Stimulated activated CD8-positive, alpha-beta memory T cell treated with anti-CD3 and anti-CD28 coated beads, Interleukin-2, amount 100 ng/mL, for 48 hours (primary cell): Measurements from ENCODE around the gene ASMTL.
"Not testable (repeated sequence)": the region's sequence is repeated elsewhere in the genome, so short reads cannot be mapped to it uniquely, and the experiment has no call there.

Experiments used
- DNase-seq, 2 donors: peaks; one replicate each; pipeline ENCODE4 v3.0.0-alpha.2; 2020; ENCODE audit warnings: low read depth in 2 of 2

ASMTL gene

DNA sequence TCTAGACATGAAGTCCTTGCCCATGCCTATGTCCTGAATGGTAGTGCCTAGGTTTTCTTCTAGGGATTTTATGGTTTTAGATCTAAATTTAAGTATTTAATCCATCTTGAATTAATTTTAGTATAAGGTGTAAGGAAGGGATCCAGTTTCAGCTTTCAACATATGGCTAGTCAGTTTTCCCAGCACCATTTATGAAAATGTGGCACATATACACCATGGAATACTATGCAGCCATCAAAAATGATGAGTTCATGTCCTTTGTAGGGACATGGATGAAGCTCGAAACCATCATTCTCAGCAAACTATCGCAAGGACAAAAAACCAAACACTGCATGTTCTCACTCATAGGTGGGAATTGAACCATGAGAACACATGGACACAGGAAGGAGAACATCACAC, 29.8 kb upstream of the ASMTL start:
- DNase-seq: not testable (repeated sequence)

DNA sequence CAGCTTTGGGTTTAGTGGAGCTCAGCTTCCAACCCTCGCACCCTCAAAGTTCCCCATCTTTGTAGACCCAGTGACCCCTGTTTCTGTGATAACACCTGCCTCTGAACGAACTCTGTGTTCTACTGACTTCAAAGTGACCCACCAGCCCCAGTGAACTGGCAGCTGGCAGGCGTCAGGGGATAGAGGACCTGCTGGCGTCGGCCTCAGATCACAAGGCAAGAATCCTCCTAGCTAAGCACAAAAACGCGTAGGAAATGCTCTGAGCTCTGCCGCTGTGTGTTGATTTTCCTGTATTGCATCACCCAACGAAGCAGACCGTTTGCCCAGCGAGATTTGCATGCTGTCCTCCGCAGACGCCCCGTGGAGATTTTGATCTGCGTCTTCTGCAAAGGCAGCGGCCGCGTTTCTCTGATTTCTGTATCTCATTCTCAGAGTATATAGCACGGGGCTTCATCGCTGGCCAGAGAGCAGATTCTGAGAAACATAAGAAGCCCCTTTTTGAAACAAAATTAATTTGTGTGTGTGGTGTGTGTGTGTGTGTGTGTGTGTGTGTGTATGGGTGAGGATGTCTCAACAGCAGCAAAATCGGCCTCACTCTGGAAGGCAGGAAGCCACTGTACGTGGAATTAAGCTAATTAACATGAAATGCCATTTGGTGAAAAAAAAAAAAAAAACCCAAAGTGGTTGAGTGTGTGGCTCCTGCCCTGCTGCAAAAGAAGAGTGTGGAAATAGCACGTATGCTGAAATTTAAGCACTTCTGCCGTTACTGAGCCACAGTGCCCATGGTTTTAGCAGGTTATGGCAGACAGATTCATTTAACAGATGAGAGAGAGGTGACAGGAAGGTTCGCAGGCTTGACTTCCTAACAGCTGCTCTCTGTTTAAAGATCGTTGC, 29.2 kb upstream of the ASMTL start:
- DNase-seq: peak; percentile 49 to 64

DNA sequence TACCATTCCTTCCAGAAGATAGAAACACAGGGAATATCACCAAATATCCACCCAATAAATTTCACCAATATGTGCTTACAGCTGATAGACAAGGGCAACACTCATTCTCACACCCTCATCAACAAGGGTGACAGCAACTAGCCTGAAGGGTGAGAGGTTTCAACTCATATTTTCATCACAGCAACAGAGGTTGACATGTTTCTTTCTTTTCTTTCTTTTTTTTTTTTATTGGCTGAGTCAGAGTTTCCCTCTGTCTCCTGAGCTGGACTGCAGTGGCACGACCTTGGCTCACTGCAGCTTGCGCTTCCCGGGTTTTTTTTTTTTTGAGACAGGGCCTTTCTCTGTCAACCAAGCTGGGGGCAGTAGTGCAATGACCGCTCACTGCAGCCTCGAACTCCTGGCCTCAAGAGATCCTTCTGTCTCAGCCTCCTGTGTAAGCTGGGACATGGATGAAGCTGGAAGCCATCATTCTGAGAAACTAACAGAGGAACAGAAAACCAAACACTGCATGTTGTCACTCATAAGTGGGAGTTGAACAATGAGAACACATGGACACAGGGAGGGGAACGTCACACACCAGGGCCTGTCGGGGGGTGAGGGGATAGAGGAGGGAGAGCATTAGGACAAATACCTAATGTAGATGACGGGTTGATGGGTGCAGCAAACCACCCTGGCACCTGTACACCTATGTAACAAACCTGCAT, 27.5 kb upstream of the ASMTL start:
- DNase-seq: no peak

DNA sequence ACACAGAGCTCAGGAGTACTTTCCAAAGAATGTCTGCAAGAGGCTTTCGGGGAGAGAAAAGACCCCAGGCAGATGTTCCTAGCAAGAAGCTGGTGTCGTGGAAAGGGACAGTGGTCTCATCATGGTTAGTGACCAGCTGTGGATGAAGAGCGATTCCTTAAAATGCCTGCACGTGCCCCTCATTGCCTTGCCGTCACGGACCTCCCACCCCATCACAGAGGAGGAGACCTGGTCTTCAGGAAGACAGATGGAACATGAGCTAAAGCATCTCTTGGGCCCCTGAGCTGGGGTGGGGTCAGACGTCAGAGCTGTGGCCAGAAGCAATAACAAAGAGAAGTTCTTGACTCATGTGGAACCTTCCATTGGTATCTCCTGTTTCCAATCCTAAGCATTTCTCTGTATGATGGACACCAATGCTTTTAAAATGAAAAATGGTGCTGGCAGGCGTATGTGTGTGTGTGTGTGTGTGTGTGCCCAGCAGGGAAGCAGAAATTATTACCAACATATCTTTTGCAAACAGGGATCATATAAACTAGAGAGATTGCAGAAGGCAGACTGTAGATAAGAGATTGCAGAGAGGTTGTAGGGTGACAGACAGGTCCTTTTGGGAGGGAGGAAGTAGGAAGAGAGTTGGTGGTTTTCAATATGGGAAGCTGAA, 25.2 kb upstream of the ASMTL start:
- DNase-seq: no peak

DNA sequence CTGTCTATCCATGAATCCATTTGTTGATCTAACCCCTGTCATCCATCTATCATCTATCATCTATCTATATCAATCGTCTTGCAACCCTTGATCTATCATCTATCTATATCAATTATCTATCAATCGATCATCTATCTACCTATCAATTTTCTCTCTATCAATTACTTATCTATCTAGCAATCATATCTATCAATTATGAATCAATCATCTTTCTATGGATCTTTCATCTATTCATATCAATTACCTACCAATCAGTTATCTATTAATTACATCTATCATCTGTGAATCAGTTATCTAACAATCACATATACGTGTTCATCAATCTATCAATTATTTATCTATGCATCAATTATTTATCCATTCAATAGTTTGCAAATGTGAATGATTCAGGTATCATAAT, 24.5 kb upstream of the ASMTL start:
- no peak for DNase-seq

DNA sequence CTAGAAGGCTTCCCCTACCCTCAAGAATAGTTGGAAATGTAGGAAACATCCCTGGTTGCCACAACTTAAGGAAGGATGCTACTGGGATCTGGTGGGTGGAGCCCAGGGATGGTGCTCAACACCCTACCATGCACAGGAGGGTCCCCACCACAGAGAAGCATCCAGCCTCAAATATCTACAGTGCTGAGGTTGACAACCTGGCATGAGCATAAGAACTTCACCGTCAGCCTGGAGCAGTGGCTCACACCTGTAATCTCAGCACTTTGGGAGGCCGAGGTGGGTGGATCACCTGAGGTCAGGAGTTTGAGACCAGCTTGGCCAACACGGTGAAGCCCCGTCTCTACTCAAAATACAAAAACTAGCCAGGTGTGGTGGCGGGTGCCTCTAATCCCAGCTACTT, 24.0 kb upstream of the ASMTL start:
- DNase-seq: no peak

DNA sequence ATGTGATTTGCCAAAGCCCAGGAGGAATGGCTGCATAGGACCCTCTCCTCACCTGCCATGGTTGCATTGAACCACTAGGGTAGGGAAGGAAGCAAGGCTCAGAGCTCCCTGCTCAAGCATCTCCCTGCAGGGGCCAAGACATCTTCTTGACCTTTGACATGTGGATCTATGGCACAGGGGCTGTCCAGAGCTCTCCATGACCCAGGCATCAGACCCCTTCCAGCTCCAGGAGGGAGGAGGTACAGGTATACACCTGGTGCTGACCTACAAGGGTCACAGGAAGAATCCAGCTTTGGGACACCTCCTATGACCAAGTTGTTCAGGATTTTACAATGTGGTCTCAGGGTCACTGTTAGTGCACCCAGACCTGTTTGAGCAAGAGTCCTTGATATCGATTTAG, 23.2 kb upstream of the ASMTL start:
- DNase-seq: no peak

DNA sequence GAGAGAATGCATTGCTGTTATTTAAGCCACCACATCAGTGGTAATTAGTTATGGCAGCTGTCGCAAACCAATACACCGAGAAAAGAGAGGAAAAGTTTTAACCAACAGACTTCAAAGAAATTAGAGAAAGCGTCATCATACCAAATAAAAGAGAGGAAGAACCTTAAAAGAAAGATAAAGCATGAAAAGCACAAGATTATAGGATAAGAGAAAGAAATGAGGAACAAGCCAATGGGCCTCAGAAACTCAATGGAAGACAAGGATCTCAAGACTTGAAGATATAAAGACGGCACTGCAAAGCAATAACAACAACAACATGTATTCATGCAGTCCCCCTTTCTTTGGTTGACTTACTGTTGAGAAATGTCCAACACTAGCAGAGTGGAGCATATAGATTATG, 22.8 kb upstream of the ASMTL start:
- no peak for DNase-seq

DNA sequence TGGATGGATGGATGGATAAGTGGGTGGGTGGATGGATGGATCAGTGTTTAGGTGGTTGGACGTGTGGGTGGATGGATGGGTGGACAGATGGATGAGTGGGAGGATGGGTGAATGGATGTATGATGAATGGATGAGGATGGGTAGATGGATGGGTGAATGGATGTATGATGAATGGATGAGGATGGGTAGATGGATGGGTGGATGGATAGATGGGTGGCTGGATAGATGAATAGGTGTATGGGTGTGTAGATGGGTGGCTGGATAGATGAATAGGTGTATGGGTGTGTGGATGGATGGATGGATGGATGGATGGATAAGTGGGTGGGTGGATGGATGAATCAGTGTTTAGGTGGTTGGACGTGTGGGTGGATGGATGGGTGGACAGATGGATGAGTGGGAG, 21.9 kb upstream of the ASMTL start:
- DNase-seq: not testable (repeated sequence)

DNA sequence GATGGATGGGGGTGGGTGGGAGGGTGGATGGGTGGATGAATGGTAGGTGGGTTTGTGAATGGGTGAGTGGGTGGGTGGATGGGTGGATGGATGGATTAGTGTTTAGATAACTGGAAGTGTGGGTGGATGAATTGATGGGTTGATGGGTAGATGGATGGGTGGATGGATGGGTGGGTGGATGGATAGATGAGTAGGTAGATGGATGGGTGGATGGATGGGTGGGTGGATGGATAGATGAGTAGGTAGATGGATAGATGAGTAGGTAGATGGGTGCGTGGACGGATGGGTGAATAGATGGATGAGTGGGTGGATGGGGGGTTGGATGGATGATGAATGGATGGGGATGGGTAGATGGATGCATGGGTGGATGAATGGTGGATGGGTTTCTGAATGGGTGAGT, 20.3 kb upstream of the ASMTL start:
- no peak for DNase-seq

DNA sequence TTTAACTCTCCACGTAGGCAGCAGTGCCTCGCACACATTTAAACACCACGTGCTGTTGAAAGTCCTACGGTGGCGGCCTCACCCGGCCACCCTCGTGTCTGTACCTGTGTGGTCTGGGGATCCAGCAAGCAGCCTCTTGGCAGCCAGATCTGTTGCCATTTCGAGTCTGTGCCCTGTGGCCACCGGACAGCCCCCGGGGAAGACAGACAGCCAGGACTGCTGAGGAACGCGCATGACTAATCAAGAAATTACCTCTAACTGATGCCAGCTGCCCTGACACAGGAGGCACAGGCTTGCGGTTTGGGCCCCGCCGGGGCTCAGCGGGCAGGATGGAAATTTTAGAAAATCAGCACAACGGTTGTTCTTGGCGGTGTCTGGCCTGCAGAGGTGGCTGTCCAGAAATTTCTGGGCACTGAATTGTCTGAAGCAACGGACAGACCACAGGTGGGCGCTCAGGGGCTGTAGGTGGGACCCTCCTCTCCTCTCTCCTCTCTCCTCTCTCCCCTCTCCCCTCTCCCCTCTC, 15.6 kb upstream of the ASMTL start:
- DNase-seq: peak; percentile 67 to 72

DNA sequence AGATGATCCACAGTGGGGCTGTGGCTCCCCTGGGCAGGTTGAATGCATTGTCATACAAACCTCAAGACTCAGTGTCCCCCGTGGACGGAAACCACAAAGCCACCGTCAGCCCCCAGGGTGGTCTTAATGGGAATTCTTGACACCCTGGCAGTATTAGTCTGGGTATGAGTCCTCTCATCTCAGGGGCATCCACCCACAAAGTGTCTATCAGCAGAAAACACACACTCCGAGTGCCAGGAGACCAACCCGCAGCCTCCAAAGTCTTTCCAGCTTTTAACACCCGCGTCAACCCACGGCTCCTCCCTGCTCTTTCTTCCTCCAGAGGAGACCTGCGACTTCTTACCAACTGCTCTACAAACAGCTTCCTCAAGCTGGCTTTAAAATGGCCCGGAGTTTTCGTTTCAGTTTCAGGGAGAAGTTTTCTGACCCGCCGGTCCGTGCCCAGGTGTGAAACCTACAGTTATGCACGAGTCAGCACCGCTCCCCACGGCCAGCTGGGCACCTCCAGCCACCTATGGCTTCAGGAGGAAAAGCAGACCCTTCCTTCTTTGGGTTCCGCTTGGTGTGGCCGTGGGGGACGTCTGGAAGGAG, 14.4 kb upstream of the ASMTL start:
- no peak for DNase-seq

DNA sequence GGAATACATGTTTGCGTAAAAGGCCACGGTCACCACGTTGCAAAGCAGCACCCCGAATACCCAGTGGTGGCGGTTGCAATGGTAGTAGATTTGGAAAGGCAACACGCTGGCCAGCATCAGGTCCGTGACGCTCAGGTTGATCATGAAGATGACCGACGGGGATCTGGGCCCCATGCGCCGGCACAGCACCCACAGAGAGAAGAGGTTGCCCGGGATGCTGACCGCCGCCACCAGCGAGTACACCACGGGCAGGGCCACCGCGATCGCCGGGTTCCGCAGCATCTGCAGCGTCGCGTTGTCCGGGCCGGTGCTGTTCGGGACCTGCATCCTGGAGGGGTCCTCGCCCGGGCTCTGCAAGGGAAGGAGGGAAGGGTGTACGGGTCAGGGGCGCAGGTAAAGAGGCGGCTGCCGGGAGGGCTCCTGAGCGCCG, 13.5 kb upstream of the ASMTL start:
- no peak for DNase-seq

DNA sequence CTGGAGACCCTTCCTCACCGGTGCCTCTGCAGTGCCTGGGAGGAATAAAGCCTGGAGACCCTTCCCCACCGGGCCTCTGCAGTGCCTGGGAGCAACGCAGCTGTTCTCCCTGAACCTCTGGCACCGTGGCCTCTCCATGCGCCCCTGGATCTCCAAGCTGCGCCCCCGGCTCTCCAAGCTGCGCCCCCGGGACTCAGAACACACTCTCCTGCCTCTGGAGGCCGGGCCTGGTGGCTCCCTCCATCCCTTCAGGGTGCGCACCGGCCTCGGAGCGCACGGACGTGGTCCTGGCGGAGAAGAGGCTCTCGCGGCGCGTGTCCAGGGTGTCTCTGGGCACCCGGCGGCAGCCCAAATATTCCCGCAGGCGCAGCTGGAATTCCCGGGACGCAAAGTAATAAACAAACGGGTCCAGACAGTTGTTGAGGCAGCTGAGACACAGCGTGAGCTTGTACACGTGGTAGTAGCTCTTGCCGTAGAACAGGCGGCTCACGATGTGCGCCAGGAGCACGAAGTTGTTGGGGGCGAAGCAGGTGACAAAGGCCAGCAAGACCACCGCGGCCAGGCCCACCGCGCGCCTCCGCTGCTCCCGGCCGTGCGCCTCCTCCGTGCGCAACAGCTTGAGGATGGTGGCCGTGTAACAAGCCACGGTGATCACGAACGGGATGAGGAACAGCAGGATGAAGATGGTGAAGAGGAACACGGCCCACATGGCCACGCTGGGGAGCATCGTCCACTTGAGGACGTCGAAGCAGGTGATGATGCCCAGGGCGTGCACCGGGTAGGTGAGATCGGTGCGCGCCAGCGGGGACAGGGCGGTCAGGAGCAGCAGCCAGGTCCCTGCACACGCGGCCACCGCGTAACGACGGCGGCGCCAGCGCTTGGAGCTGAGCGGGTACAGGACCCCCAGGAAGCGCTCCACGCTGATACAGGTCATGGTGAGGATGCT, 12.8 kb upstream of the ASMTL start:
- no peak for DNase-seq

DNA sequence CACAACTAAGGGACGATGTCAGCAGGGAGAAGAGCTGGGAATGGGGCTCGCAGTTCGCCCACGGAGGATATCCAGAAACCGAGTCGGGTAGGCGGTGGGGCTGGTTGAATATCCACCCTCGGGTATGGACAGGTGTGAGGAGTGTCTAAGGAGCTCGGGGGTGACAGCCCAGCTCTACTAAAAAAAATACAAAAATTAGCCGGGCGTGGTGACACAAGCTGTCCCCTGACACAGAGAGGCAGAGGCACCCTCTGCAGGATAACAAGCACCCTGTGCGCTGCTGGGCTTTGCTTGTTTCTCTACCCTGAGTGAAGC, 12.2 kb upstream of the ASMTL start:
- DNase-seq: no peak

DNA sequence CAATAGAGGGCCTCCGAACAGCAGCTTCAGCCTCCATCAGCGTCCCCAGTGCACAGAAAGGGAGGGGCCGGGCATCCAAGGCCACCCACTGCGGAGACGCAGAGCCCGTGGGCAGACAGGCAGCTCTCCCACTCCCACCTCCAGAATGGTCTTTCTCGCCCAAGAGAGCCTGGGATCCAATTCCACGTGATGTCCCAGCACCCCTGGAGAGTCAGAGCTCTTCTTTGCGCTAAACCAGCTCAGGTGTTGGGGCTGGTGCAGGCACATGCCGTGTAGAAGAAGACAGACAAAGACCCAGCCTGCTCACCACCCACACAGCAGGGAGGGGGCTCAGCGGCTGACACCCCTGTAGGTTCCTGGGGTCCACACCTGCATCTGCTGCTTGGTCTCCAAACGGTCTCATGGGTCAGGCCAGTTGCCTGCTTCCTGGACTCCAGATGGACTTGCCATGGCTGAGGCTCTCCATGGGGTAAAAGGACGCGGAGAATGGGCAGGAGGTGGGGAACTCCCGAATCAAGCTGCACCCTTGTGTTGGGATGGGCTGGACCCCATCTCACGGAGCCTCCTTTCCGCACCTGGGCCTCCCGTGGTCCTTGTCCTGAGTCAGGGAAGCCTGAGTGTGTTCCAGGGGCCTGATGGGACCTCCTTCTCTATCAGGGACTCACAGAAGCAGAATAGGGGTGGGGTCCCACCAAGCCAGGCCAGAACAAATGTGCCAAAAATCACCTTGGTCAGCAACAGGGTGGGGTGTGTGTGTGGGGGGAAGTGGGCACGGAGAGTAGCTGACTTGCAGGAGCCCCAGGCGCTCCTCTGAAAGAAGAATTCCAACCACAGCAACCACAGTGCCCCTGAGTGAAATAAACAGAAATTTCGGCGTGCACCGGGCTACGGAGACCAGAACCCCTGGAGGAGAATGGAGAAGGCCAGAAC, 11.6 kb upstream of the ASMTL start:
- no peak for DNase-seq

DNA sequence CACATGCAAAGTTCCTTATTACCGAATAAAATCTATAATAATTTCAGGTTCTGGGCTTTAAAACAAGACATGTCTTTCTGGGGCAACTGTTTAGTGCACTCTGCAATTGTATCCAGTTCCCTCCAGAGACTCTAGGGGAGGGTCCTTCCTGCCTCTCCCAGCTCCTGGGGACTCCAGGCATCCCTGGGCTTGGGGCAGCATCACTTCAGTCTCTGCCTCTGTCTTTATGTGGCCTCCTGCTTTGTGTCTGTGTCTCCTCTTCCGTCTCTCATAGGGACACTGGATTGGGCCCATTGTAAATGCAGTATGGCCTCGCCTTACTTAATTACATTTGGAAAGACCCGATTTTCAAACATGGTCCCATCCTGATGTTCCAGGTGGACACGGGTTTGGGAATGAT, 10.9 kb upstream of the ASMTL start:
- no peak for DNase-seq

DNA sequence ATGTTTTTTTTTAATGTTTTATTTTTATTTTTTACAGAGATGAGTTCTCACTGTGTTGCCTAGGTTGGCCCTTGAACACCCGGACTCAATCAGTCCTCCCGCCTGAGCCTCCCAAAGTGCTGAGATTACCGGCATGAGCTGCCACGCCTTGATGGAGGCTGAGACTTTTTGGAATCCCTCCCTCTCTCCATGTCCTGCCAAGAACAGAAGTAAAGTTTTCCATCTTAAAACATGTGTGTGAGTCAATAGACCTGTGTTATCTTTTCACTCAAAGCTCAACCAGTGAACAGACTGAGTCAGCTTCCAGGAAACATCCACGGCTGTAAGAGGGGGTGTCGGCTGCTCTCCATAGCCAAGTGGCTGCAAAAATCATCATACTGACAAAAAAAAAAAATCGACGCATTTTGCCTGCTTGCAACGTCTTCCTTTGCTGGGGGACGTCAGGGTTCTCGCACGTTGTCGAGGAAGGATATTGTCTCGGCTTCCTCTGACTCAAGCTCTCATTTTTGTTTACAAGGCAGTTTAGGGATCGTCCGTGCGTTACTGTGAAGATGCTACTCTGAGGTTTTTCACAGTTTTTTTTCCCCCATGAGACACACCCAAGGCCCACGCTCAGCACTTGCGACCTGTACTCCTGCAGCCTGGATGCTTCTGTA, 10.0 kb upstream of the ASMTL start:
- peak in 1 of 2 donors; percentile 62 for DNase-seq

DNA sequence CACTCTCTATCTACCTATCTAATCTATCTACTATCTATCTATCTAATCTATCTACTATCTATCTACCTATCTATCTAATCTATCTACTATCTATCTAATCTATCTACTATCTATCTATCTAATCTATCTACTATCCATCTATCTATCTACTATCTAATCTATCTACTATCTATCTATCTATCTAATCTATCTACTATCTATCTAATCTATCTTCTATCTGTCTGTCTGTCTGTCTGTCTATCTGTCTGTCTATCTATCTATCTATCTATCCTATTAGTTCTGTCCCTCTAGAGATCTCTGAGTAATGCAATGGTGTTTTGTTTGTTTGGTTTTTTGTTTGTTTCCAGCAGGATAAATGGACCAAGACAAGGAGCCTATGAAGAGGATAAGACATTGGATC, 9.4 kb upstream of the ASMTL start:
- no peak for DNase-seq

DNA sequence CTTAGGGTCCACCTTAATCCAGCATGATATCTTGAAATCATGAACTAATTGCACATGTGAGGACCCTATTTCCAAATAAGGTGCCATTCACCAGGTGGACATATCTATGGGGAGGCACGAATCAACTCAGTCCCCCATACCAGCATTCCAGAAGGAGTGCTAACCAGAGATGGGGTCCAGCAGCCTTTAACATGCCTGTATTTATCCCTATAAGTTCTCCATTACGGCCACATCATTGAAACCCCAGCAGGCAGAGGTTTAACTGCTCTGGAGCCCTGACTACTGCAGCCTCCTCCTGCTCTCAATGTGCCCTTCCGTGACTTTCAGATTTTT, 3.2 kb upstream of the ASMTL start:
- no peak for DNase-seq
